Hepatocyte (in vitro differentiated cells): ENCODE results near the gene SCGB3A1. TPM values are rescaled to one million over a fixed set of nuclear protein-coding genes. Genes with fewer than 3 reads are reported as not detected.

ENCODE experiments used
- DNase-seq: peaks from one replicate; pipeline ENCODE4 v3.0.0-alpha.2; 2016; ENCODE audit warnings: low spot score
- H2AFZ ChIP-seq: fragments of 200-600 bp; sonication (generic); 2 replicates; pipeline ENCODE4 v1.6.0; 2016; ENCODE audit warnings: antibody characterized with exemption, mild to moderate bottlenecking
- H3K27ac ChIP-seq: fragments of 200-600 bp; sonication (generic); 2 replicates; pipeline ENCODE4 v1.5.1; 2016; ENCODE audit warnings: mild to moderate bottlenecking
- H3K27me3 ChIP-seq: fragments of 200-600 bp; sonication (generic); 2 replicates; pipeline ENCODE4 v1.6.1; 2016
- H3K36me3 ChIP-seq: fragments of 200-600 bp; sonication (generic); replicated peaks from 2 replicates; pipeline ENCODE4 v1.5.1; 2016; ENCODE audit warnings: low read depth; ENCODE audit not compliant: insufficient read depth
- H3K4me1 ChIP-seq: fragments of 200-600 bp; sonication (generic); 2 replicates; pipeline ENCODE4 v1.5.1; 2016; ENCODE audit warnings: mild to moderate bottlenecking, moderate library complexity; ENCODE audit not compliant: insufficient read depth
- H3K4me2 ChIP-seq: fragments of 200-600 bp; sonication (generic); 2 replicates; pipeline ENCODE4 v1.6.0; 2016
- H3K4me3 ChIP-seq: fragments of 200-600 bp; sonication (generic); 2 replicates; pipeline ENCODE4 v1.5.1; 2016; ENCODE audit warnings: mild to moderate bottlenecking
- H3K79me2 ChIP-seq: fragments of 200-600 bp; sonication (generic); 2 replicates; pipeline ENCODE4 v1.6.0; 2017; ENCODE audit warnings: mild to moderate bottlenecking
- H3K9me2 ChIP-seq: fragments of 200-600 bp; sonication (generic); replicated peaks from 2 replicates; pipeline ENCODE4 v1.6.0; 2017; ENCODE audit warnings: mild to moderate bottlenecking; ENCODE audit not compliant: insufficient read depth
- H3K9me3 ChIP-seq: fragments of 200-600 bp; sonication (generic); 2 replicates; pipeline ENCODE4 v1.5.1; 2016; ENCODE audit warnings: low read depth, mild to moderate bottlenecking
- H4K20me1 ChIP-seq: fragments of 200-600 bp; sonication (generic); 2 replicates; pipeline ENCODE4 v1.6.0; 2016; ENCODE audit warnings: mild to moderate bottlenecking; ENCODE audit not compliant: insufficient read depth, poor library complexity, severe bottlenecking
- CTCF ChIP-seq: fragments of 200-600 bp; sonication (generic); IDR thresholded peaks from 2 replicates; pipeline ENCODE4 v1.5.1; 2016; ENCODE audit warnings: antibody characterized with exemption, mild to moderate bottlenecking; ENCODE audit not compliant: poor library complexity
- EZH2 ChIP-seq: fragments of 200-600 bp; sonication (generic); IDR thresholded peaks from 2 replicates; pipeline ENCODE4 v1.6.1; 2016; ENCODE audit warnings: antibody characterized with exemption, mild to moderate bottlenecking, borderline replicate concordance
- EZH2phosphoT487 ChIP-seq: fragments of 200-600 bp; sonication (generic); IDR thresholded peaks from one replicate; pipeline ENCODE4 v1.6.1; 2018; ENCODE audit warnings: antibody characterized with exemption, mild to moderate bottlenecking, low read depth, moderate library complexity; ENCODE audit not compliant: unreplicated experiment, severe bottlenecking
- WGBS: methylation state at CpG from one replicate; pipeline ENCODE4 v1.1.6; 2016; ENCODE audit warnings: low lambda C conversion rate; ENCODE audit errors: missing lambda C conversion rate; 5-methylcytosine and 5-hydroxymethylcytosine counted together
- polyA plus RNA-seq: library from polyadenylated mRNA; unstranded; fragments of >200 nt; fragmentation: Nextera tagmentation; extraction: Ambion mirVana; gene quantifications from 2 replicates; pipeline ENCODE4 v1.2.1, GENCODE V29; 2016
- total RNA-seq: library from RNA; depleted of rRNA; stranded (reverse); fragments of >200 nt; gene quantifications from 2 replicates; pipeline ENCODE4 v1.2.3, GENCODE V29; 2014

The SCGB3A1 gene
- total and polyA plus RNA-seq, 2 experiments from 2014 or later: not detected

DNA sequence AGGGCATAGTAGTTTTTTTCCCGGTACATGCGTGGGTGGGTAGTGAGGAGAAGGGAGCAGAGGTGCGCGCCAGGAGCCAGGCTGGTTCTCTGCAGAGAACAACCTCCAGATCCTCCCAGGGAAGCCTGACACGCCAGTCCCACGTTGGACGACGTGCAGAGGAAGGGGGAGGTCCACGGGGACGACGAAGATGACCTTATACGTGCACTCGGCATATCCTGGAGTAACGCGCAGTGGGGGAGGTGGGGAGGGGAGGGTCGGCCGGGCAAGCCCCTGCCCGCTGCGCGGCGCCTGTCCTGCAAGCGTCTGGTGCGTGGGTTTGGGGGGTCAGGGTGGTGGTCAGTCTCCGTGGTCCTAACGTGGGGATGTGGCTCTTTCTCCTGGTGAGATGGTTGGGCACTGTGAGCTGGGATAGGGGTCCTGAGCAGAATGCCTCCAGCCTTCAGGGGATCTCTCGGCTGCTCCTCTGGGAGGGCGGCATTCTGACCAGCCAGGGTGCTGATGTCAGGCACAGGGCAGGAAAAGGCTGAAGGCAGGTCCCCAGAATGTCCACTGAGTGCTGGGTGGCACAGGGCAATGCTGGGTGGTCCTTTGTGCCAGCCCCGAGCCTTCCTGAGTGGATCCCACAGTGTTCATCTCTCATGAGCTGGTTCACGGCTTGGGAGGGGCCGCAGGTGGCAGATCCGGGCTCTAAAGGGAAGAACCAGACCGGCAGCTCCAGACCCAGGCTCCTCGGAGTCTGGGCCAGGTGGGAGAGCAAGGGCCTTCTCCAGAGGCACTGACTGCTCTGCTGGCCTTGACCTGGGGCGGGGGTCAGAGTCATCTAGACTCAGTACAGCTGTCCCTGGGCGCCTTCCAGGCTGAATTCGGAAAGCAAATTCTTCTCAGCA lies 10.5 kb upstream of the SCGB3A1 start:
- TF ChIP-seq EZH2 (no peak), CTCF (no peak), EZH2phosphoT487 (no peak)
- Histone ChIP-seq H3K4me2 (no peak overlapping the region), H3K4me1 (no peaks in the 10 kb centered on the region), H3K27me3 (no peaks in the 10 kb centered on the region), H3K36me3 (no peaks in the 10 kb centered on the region), H3K27ac (no peak overlapping the region), H3K4me3 (no peak overlapping the region), H3K9me3 (no peaks in the 10 kb centered on the region), H3K79me2 (no peaks in the 10 kb centered on the region), H4K20me1 (no peaks in the 10 kb centered on the region), H2AFZ (no peak overlapping the region), H3K9me2 (no peaks in the 10 kb centered on the region)
- DNase-seq: no peak
- 90% methylated on average over 36 of the region's 36 CpGs for WGBS

GRCh38 chr5:180600554-180601041 lies 9.3 kb upstream of the SCGB3A1 start:
- Histone ChIP-seq H3K9me2 (no peaks in the 10 kb centered on the region), H3K4me1 (no peaks in the 10 kb centered on the region), H3K27ac (no peak overlapping the region), H3K9me3 (no peaks in the 10 kb centered on the region), H4K20me1 (no peaks in the 10 kb centered on the region), H3K4me3 (no peak overlapping the region), H3K36me3 (no peaks in the 10 kb centered on the region), H3K79me2 (no peaks in the 10 kb centered on the region), H2AFZ (no peak overlapping the region), H3K27me3 (no peaks in the 10 kb centered on the region), H3K4me2 (no peak overlapping the region)
- no peak for DNase-seq
- 97% methylated on average over 9 of the region's 12 CpGs for WGBS
- TF ChIP-seq EZH2phosphoT487: no peak
- TF ChIP-seq CTCF: no peak
- TF ChIP-seq EZH2: no peak

DNA sequence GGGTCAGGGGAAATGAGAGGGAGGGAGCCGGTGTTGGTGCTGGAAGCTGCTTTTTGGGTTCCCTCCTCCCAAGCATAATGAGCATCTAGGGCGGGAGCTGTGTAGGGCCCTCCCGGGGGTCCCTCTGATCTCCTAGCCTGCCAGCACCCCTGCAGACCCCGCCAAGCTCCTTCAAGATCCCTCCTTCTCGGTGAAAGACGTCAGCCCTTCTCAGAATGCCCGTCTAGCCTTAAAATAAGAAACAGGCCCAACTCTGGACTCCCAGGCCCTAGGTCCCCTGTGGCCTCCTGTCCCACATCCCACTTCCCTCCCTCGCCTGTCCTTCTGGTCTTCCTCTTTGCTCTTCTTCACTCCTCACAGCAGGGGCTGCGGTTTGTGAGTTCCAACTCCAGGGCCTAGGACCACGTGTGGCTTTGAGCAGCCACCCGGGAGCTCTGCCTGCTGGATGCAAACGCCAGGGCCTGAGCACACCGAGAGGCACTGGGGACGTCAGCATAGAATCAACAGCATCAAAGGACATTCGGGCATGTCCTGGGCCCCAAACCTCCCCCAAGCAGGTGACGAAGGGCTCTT lies 8.8 kb upstream of the SCGB3A1 start:
- Histone ChIP-seq H3K79me2 (no peaks in the 10 kb centered on the region), H3K9me2 (no peaks in the 10 kb centered on the region), H4K20me1 (no peaks in the 10 kb centered on the region), H3K36me3 (no peaks in the 10 kb centered on the region), H3K27ac (no peak overlapping the region), H3K4me3 (no peak overlapping the region), H3K4me2 (no peak overlapping the region), H2AFZ (no peak overlapping the region), H3K4me1 (no peaks in the 10 kb centered on the region), H3K27me3 (no peaks in the 10 kb centered on the region), H3K9me3 (no peaks in the 10 kb centered on the region)
- no peak for DNase-seq
- no peak for TF ChIP-seq CTCF
- no peak for TF ChIP-seq EZH2phosphoT487
- TF ChIP-seq EZH2: no peak
- 86% methylated on average over 15 of the region's 16 CpGs for WGBS
